Tibial artery (tissue), 4 donors: ENCODE results near the gene ZNF541.
A peak's percentile ranks its signal among the peaks of the same experiment; 100 is the strongest.

Experiments used
- DNase-seq, 2 donors: peaks; one replicate each; pipeline ENCODE4 v3.0.0-alpha.2; 2019
- H3K27ac ChIP-seq, 2 donors: fragments of 200-600 bp; sonication (generic) in 1 of 2; 1 replicate in 1 of 2; 2 replicates in 1 of 2; pipeline ENCODE4 v1.5.1; 2018 to 2019; ENCODE audit warnings: mild to moderate bottlenecking in 1 of 2
- H3K27me3 ChIP-seq, 2 donors: fragments of 200-600 bp; sonication (generic) in 1 of 2; one replicate each; pipeline versions ENCODE4 v1.5.1 to v1.6.0; 2016 to 2019
- H3K36me3 ChIP-seq, 3 donors: fragments of 200-600 bp; sonication (generic) in 2 of 3; one replicate each; pipeline ENCODE4 v1.5.1; 2016 to 2019; ENCODE audit warnings: mild to moderate bottlenecking in 2 of 3
- H3K4me1 ChIP-seq, 4 donors: fragments of 200-600 bp; sonication (generic) in 2 of 4; 1 replicate in 3 of 4; 2 replicates in 1 of 4; pipeline ENCODE4 v1.5.1; 2016 to 2019
- H3K4me3 ChIP-seq, 2 donors: fragments of 200-600 bp; sonication (generic) in 1 of 2; 1 replicate in 1 of 2; 2 replicates in 1 of 2; pipeline ENCODE4 v1.5.1; 2018 to 2019; ENCODE audit warnings: mild to moderate bottlenecking in 2 of 2
- H3K9me3 ChIP-seq, 3 donors: fragments of 200-600 bp; sonication (generic) in 1 of 3; one replicate each; pipeline ENCODE4 v1.5.1; 2016 to 2019
- CTCF ChIP-seq, 2 experiments: fragments of 200-600 bp in 1 of 2; fragments of 450-650 bp in 1 of 2; IDR thresholded peaks; one replicate each; pipeline ENCODE4 v1.5.1; 2017 to 2019; ENCODE audit warnings: antibody characterized with exemption in 2 of 2, mild to moderate bottlenecking in 1 of 2, moderate library complexity in 1 of 2
- intact Hi-C: fragments of 100-400 bp; cut with DNase I; formaldehyde crosslinking; loops from one replicate; pipeline ENCODE4 v1.15.0; 2023; ENCODE audit warnings: low total_unique reads

Gene ZNF541

GRCh38 chr19:47560999-47561398 lies 11.9 kb downstream of the ZNF541 start:
- intact Hi-C loops: no loop called here
- Histone ChIP-seq H3K9me3 (no peaks in the 10 kb centered on the region), H3K27ac (no peak overlapping the region), H3K4me3 (no peak overlapping the region), H3K4me1 (no peaks in the 10 kb centered on the region), H3K36me3 (no peaks in the 10 kb centered on the region), H3K27me3 (no peaks in the 10 kb centered on the region)
- DNase-seq: no peak
- no peak for TF ChIP-seq CTCF (IDR thresholded peaks at IDR 0.05)

GRCh38 chr19:47550129-47550528 lies 22.8 kb downstream of the ZNF541 start:
- no peak overlapping the region for H3K4me3 ChIP-seq
- intact Hi-C loops: no loop called here
- no peak for DNase-seq
- H3K27ac ChIP-seq: no peak overlapping the region
- H3K36me3 ChIP-seq: no peaks in the 10 kb centered on the region
- no peaks in the 10 kb centered on the region for H3K9me3 ChIP-seq
- H3K4me1 ChIP-seq: peaks cover 0 to 7% (median 4%) of the 10 kb centered on the region in 4 donors
- peaks cover 0 to 28% of the 10 kb centered on the region in 2 donors for H3K27me3 ChIP-seq
- TF ChIP-seq CTCF (IDR thresholded peaks at IDR 0.05): no peak

GRCh38 chr19:47549261-47549862 lies 23.6 kb downstream of the ZNF541 start:
- H3K4me1 ChIP-seq: peaks cover 0 to 11% (median 8%) of the 10 kb centered on the region in 4 donors
- no peak for TF ChIP-seq CTCF (IDR thresholded peaks at IDR 0.05)
- intact Hi-C loops: no loop called here
- H3K9me3 ChIP-seq: no peaks in the 10 kb centered on the region
- peaks cover 0 to 35% of the 10 kb centered on the region in 2 donors for H3K27me3 ChIP-seq
- DNase-seq: no peak
- H3K36me3 ChIP-seq: no peaks in the 10 kb centered on the region
- H3K27ac ChIP-seq: no peak overlapping the region
- H3K4me3 ChIP-seq: no peak overlapping the region

- TF ChIP-seq CTCF (IDR thresholded peaks at IDR 0.05): no peak
- no peaks in the 10 kb centered on the region for H3K36me3 ChIP-seq
- peaks cover 0 to 11% (median 8%) of the 10 kb centered on the region in 4 donors for H3K4me1 ChIP-seq
- no peaks in the 10 kb centered on the region for H3K9me3 ChIP-seq
- peaks cover 0 to 43% of the 10 kb centered on the region in 2 donors for H3K27me3 ChIP-seq
- H3K4me3 ChIP-seq: no peak overlapping the region
- no peak overlapping the region for H3K27ac ChIP-seq
- no peak for DNase-seq
- intact Hi-C loops: no loop called here
Measured at GRCh38 chr19:47547199-47547598, 25.7 kb downstream of the ZNF541 start.

GRCh38 chr19:47545061-47545948 lies 27.6 kb downstream of the ZNF541 start:
- no peak overlapping the region for H3K27ac ChIP-seq
- peaks cover 0 to 11% (median 8%) of the 10 kb centered on the region in 4 donors for H3K4me1 ChIP-seq
- H3K9me3 ChIP-seq: no peaks in the 10 kb centered on the region
- DNase-seq: no peak
- intact Hi-C loops: no loop called here
- H3K36me3 ChIP-seq: no peaks in the 10 kb centered on the region
- no peak for TF ChIP-seq CTCF (IDR thresholded peaks at IDR 0.05)
- H3K4me3 ChIP-seq: peak overlapping the region in 1 of 2 donors; percentile 8
- H3K27me3 ChIP-seq: peaks cover 0 to 47% of the 10 kb centered on the region in 2 donors
